ENCODE results near the gene SELENBP1. TPM values are rescaled to one million over a fixed set of nuclear protein-coding genes. Genes with fewer than 3 reads are reported as not detected.
A peak's percentile ranks its signal among the peaks of the same experiment; 100 is the strongest.

Gene SELENBP1
- total RNA-seq, 1 donor: 23.3 TPM

DNA sequence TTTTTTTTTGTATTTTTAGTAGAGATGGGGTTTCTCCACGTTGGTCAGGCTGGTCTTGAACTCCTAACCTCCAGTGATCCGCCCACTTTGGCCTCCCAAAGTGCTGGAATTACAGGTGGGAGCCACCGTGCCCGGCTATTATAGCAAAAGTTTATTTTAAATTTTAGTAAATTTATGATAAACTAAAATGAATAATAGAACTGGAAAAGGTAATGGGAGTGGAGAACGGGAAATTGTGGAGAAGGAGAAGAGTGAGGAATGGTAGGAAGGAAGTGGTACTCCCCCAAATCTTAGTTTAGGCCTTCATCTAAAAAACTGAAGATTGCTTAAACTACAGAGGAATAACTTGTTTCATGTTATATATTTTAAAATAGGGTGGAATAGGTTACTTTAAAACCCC is 37.7 kb downstream of the SELENBP1 start:
- TF ChIP-seq, protein P1, sequence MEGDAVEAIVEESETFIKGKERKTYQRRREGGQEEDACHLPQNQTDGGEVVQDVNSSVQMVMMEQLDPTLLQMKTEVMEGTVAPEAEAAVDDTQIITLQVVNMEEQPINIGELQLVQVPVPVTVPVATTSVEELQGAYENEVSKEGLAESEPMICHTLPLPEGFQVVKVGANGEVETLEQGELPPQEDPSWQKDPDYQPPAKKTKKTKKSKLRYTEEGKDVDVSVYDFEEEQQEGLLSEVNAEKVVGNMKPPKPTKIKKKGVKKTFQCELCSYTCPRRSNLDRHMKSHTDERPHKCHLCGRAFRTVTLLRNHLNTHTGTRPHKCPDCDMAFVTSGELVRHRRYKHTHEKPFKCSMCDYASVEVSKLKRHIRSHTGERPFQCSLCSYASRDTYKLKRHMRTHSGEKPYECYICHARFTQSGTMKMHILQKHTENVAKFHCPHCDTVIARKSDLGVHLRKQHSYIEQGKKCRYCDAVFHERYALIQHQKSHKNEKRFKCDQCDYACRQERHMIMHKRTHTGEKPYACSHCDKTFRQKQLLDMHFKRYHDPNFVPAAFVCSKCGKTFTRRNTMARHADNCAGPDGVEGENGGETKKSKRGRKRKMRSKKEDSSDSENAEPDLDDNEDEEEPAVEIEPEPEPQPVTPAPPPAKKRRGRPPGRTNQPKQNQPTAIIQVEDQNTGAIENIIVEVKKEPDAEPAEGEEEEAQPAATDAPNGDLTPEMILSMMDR (IDR thresholded peaks at IDR 0.05; ENCODE audit: insufficient read depth, low read depth, low read length): no peak
- DNase-seq (ENCODE audit: low read depth): no peak
- no peak overlapping the region for H3K4me3 ChIP-seq (ENCODE audit: low read depth, low read length)

DNA sequence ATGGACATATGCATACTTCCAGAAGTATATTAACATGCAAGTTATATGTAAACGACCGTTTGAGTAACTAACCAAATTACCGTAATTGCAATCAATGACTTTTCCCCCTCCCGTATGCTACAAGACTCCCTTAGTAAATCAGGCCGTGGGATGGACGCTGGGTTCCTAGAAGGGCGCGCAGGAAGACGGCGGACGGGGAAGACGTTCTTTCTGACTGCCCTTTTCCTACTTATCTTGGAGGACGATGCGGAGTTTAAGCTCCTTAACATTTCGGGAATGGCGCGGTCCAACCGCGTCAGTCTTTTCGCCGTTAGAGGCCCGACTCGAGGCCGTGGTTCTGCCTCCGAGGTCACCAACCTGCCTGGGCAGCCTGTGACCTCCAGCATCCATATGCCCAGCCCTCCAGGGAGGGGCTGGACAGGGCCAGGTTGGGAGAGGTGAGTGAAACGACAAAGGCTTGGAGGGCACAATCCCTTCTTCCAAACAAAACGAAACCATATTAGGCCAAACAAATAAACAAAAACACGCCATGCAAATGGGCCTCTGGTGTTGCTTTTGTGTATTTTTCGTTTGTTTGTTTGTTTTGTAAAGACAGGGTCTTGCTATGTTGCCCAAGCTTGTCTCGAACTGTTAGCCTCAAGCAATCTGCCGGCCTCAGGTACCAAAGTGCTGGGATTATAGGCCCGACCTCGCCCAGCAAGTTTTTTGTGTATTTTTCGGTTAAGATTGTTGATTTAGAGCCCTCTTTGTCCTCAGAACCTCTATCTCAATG is 44.4 kb downstream of the SELENBP1 start:
- TF ChIP-seq, protein P1 (IDR thresholded peaks at IDR 0.05; ENCODE audit: insufficient read depth, low read depth, low read length): no peak
- DNase-seq (ENCODE audit: low read depth): no peak
- peak overlapping the region; percentile 90 for H3K4me3 ChIP-seq (ENCODE audit: low read depth, low read length)

GRCh38 chr1:151327223-151327902 is 45.1 kb downstream of the SELENBP1 start, which contains the start of gene PI4KB:
Gene PI4KB (minus strand): TSS chr1:151327416. CDS start chr1:151316481, 10,935 bp downstream.
- peak; percentile 99 for DNase-seq (ENCODE audit: low read depth)
- peak within 1 kb of the TSS; percentile 90 for H3K4me3 ChIP-seq (ENCODE audit: low read depth, low read length)
- TF ChIP-seq, protein P1 (IDR thresholded peaks at IDR 0.05; ENCODE audit: insufficient read depth, low read depth, low read length): no peak

GRCh38 chr1:151326619-151327222 is 45.8 kb downstream of the SELENBP1 start:
- H3K4me3 ChIP-seq (ENCODE audit: low read depth, low read length): peak overlapping the region; percentile 90
- TF ChIP-seq, protein P1 (IDR thresholded peaks at IDR 0.05; ENCODE audit: insufficient read depth, low read depth, low read length): no peak
- DNase-seq (ENCODE audit: low read depth): peak; percentile 41

DNA sequence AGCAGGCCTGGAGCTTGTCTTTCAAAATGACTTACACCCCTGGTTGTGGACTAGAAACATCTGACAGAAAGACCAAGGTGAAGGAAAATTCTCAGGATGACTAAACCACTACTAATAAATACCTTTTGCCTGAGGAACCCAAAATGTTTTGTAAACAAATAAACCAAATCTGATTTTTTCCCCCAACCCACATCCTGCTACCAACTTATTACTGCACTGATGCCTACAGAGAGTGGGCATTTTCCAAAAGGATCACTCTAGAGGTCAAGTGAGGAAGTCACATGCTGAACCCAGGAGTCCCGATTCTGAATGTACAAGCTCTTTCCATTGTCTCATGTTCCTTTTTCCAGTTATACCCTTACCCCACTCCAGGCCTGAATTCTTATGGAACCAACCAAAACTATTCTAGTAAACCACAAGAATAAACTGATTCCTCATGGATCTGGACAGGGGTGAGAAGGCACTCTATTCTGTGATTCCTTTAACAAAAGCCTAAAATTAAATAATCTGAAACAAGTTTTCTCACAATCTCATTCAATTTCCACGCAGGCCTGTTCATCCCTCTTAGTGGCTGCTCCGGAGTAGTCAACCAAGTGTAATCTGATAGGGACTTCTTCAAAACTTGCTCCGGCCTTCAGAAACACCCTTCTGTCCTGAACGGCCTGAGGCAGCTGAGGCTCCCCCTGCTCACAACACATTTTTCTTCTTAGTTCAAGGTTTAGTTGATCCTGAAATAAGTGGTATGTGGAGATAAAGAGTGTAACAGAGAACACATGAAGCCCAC is 46.7 kb downstream of the SELENBP1 start:
- peak; percentile 52 for DNase-seq (ENCODE audit: low read depth)
- H3K4me3 ChIP-seq (ENCODE audit: low read depth, low read length): peak overlapping the region; percentile 90
- TF ChIP-seq, protein P1 (IDR thresholded peaks at IDR 0.05; ENCODE audit: insufficient read depth, low read depth, low read length): no peak

DNA sequence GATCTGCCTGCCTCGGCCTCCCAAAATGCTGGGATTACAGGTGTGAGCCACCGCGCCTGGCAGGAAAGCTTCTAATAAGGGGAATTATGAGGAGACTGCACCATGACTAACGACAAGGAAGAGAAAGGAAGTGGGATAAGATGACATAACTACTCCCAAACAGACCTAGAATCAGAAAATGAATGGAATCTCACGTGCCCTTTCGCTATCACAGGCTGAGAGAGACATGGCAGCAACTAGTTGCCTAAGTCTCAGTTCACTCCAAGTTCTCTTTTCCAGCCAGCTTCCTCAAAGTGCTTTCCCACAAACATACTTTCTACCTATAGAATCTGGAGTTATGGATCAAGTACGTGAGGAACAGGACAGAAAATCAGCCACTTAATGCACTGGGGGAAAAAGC is 47.3 kb downstream of the SELENBP1 start:
- TF ChIP-seq, protein P1 (IDR thresholded peaks at IDR 0.05; ENCODE audit: insufficient read depth, low read depth, low read length): no peak
- peak; percentile 53 for DNase-seq (ENCODE audit: low read depth)
- H3K4me3 ChIP-seq (ENCODE audit: low read depth, low read length): peak overlapping the region; percentile 90
